ENCODE measurements around the gene CENPW.
A peak's percentile ranks its signal among the peaks of the same experiment; 100 is the strongest.

Gene CENPW

DNA sequence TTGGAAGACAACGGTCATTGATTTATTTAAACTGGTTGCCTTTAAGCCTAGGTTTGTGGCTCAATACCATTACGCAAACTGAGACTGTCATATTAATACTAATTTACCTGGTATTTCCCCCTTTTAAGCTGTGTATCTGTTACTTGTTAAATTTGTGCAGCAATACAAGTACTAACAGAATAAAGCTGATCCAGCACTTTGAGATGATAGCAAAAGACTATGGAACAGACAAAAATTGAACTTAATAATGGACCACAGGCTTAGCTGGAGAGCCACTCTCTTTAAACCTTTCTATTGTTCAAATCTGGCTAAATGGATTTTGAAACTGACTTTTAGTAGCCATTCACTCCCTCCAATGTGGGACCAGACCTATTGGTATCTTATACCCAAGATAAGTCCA lies 6.2 kb upstream of the CENPW start:
- Histone ChIP-seq H3K9me3 (ENCODE audit: control insufficient read depth in 2 of 2, low read length in 2 of 2) (no peaks in the 10 kb centered on the region), H3K27me3 (ENCODE audit: control insufficient read depth in 2 of 2, insufficient read depth in 2 of 2, low read length in 2 of 2) (no peaks in the 10 kb centered on the region), H3K27ac (ENCODE audit: low read depth in 2 of 2, low read length in 2 of 2) (no peak overlapping the region), H3K9ac (ENCODE audit: low read depth in 1 of 2, low read length in 2 of 2) (no peak overlapping the region), H3K36me3 (ENCODE audit: control insufficient read depth in 2 of 2, insufficient read depth in 2 of 2, low read length in 2 of 2) (no peaks in the 10 kb centered on the region), H3K4me3 (ENCODE audit: low read length in 2 of 2) (no peak overlapping the region), H3K4me1 (ENCODE audit: control insufficient read depth in 2 of 2, insufficient read depth in 2 of 2, low read length in 2 of 2) (no peaks in the 10 kb centered on the region)

DNA sequence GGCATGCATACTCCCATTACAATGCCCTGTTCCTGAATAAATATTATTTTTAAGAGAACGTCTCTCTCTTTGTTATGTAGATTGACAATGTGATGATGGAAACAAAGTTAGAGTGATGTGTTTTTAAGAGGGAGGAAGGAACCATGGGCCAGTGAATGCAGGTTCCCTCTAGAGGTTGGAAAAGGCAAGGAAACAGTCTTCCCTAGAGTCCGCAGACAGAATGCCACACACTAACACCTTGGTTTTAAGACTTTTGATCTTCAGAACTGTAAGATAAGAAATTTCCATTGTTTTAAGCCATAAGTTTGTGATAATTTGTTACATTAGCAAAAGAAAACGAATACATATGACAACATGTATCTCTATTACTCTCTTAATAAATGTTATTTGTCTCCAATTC lies 4.7 kb upstream of the CENPW start:
- Histone ChIP-seq H3K4me1 (ENCODE audit: control insufficient read depth in 2 of 2, insufficient read depth in 2 of 2, low read length in 2 of 2) (no peaks in the 10 kb centered on the region), H3K9me3 (ENCODE audit: control insufficient read depth in 2 of 2, low read length in 2 of 2) (no peaks in the 10 kb centered on the region), H3K36me3 (ENCODE audit: control insufficient read depth in 2 of 2, insufficient read depth in 2 of 2, low read length in 2 of 2) (no peaks in the 10 kb centered on the region), H3K27ac (ENCODE audit: low read depth in 2 of 2, low read length in 2 of 2) (no peak overlapping the region), H3K27me3 (ENCODE audit: control insufficient read depth in 2 of 2, insufficient read depth in 2 of 2, low read length in 2 of 2) (no peaks in the 10 kb centered on the region), H3K4me3 (ENCODE audit: low read length in 2 of 2) (no peak overlapping the region), H3K9ac (ENCODE audit: low read depth in 1 of 2, low read length in 2 of 2) (no peak overlapping the region)

DNA sequence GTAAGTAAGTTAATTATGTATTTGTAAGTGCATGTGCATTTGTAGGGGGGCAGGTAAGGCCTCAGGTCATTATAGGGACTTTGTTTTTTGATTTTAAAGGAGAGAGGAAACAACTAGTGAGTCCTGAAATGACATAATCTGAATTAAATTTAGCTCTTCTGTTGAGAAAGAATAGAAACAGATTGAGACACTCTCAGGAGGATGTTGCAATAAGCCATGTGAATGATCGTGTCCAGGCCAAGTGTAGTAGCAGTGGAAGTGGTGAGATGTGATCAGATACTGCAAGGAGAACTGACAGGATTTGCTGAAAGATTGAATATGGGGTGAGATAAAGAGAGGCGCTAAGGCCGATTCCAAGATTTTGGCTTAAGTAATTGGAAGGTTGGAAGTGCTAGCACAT lies 2.6 kb upstream of the CENPW start:
- Histone ChIP-seq H3K9ac (ENCODE audit: low read depth in 1 of 2, low read length in 2 of 2) (no peak overlapping the region), H3K36me3 (ENCODE audit: control insufficient read depth in 2 of 2, insufficient read depth in 2 of 2, low read length in 2 of 2) (no peaks in the 10 kb centered on the region), H3K27me3 (ENCODE audit: control insufficient read depth in 2 of 2, insufficient read depth in 2 of 2, low read length in 2 of 2) (no peaks in the 10 kb centered on the region), H3K9me3 (ENCODE audit: control insufficient read depth in 2 of 2, low read length in 2 of 2) (no peaks in the 10 kb centered on the region), H3K4me1 (ENCODE audit: control insufficient read depth in 2 of 2, insufficient read depth in 2 of 2, low read length in 2 of 2) (peaks cover 6 to 10% of the 10 kb centered on the region in 2 donors), H3K4me3 (ENCODE audit: low read length in 2 of 2) (no peak overlapping the region), H3K27ac (ENCODE audit: low read depth in 2 of 2, low read length in 2 of 2) (no peak overlapping the region)

DNA sequence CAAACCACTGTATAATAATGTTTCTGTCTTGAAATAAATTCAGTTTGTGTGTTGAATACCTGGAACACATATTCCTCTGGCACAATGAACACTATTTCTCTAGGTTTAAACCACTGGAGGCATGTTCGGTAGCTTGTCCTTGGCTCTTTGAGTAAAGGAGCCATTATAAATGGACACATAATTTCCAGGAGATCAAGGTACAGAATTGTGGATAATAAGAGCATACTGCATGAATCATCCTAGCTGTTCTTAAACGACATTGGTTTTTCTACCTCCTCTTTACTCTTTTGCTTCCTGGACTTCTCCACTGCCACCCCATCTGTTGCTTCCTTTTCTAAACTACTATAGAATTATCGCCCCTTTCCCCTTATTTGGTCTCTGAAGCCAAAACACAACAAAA lies 1.2 kb downstream of the CENPW start:
- Histone ChIP-seq H3K9ac (ENCODE audit: low read depth in 1 of 2, low read length in 2 of 2) (peak overlapping the region in 1 of 2 donors; percentile 65), H3K4me3 (ENCODE audit: low read length in 2 of 2) (peak overlapping the region; percentile 82 to 94), H3K4me1 (ENCODE audit: control insufficient read depth in 2 of 2, insufficient read depth in 2 of 2, low read length in 2 of 2) (peaks cover 6 to 10% of the 10 kb centered on the region in 2 donors), H3K27me3 (ENCODE audit: control insufficient read depth in 2 of 2, insufficient read depth in 2 of 2, low read length in 2 of 2) (no peaks in the 10 kb centered on the region), H3K9me3 (ENCODE audit: control insufficient read depth in 2 of 2, low read length in 2 of 2) (no peaks in the 10 kb centered on the region), H3K36me3 (ENCODE audit: control insufficient read depth in 2 of 2, insufficient read depth in 2 of 2, low read length in 2 of 2) (no peaks in the 10 kb centered on the region), H3K27ac (ENCODE audit: low read depth in 2 of 2, low read length in 2 of 2) (no peak overlapping the region)

DNA sequence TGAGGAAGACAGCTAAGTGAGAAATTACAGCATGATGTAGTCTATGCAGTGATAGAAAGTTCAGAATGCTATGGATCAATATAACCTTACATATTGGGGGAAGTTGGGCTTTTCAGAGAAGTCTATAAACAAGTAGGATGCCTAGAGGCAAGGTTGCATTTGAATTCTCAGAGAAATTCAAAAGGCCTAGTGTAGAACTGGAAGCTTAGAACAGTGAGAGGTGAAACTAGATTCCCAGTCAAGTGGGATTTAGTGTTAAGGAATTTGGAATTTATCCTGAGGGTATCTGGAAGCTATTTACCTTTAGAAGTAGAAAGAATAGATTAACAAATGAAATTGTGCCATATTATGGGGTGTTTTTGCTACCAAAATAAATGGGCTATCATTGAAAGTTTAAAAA lies 4.3 kb downstream of the CENPW start:
- H3K36me3 ChIP-seq (ENCODE audit: control insufficient read depth in 2 of 2, insufficient read depth in 2 of 2, low read length in 2 of 2), result no peaks in the 10 kb centered on the region
- no peak overlapping the region for H3K4me3 ChIP-seq (ENCODE audit: low read length in 2 of 2)
- no peaks in the 10 kb centered on the region for H3K27me3 ChIP-seq (ENCODE audit: control insufficient read depth in 2 of 2, insufficient read depth in 2 of 2, low read length in 2 of 2)
- no peak overlapping the region for H3K27ac ChIP-seq (ENCODE audit: low read depth in 2 of 2, low read length in 2 of 2)
- no peaks in the 10 kb centered on the region for H3K9me3 ChIP-seq (ENCODE audit: control insufficient read depth in 2 of 2, low read length in 2 of 2)
- H3K4me1 ChIP-seq (ENCODE audit: control insufficient read depth in 2 of 2, insufficient read depth in 2 of 2, low read length in 2 of 2), result peaks cover 6 to 10% of the 10 kb centered on the region in 2 donors
- H3K9ac ChIP-seq (ENCODE audit: low read depth in 1 of 2, low read length in 2 of 2), result no peak overlapping the region

DNA sequence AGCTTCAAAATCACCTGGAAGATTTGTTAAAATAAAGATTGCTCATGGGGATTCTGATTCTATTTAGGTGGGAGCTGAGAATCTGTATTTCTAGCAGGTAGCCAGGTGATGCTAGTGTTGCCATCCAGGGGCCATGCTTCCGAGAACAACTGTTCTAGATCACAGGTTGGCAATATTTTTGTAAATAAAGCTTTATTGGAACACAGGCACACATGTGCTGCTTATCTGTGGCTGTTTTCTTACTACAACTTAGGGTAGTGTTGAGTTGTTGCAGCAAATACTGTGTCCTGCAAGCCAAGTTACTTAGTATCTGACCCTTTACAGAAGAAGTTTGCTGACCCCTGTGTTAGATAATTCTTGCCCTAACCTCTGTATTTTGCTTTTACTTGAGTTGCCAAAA lies 12.0 kb downstream of the CENPW start:
- H3K4me3 ChIP-seq (ENCODE audit: low read length in 2 of 2), result no peak overlapping the region
- H3K36me3 ChIP-seq (ENCODE audit: control insufficient read depth in 2 of 2, insufficient read depth in 2 of 2, low read length in 2 of 2), result no peaks in the 10 kb centered on the region
- H3K27me3 ChIP-seq (ENCODE audit: control insufficient read depth in 2 of 2, insufficient read depth in 2 of 2, low read length in 2 of 2), result no peaks in the 10 kb centered on the region
- no peak overlapping the region for H3K9ac ChIP-seq (ENCODE audit: low read depth in 1 of 2, low read length in 2 of 2)
- no peaks in the 10 kb centered on the region for H3K9me3 ChIP-seq (ENCODE audit: control insufficient read depth in 2 of 2, low read length in 2 of 2)
- H3K27ac ChIP-seq (ENCODE audit: low read depth in 2 of 2, low read length in 2 of 2), result no peak overlapping the region
- H3K4me1 ChIP-seq (ENCODE audit: control insufficient read depth in 2 of 2, insufficient read depth in 2 of 2, low read length in 2 of 2), result no peaks in the 10 kb centered on the region

DNA sequence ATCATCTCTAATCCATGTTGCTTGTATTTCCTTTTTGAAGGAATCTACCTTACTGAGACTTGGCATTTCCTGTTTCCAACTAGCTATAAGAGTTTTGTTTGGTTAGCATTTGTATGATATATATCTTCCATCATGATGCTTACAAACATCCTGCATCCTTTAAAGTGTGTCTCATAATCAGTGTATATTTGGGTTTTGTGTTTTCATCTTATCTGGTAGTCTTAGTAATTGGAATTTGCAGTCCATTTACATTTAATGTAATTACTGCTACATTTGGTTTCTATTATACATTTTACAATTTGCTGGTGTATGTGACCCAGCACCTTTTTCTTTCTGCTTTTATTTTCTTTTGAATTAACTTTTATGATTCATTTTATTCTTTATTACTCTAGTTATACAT lies 12.6 kb downstream of the CENPW start:
- no peaks in the 10 kb centered on the region for H3K27me3 ChIP-seq (ENCODE audit: control insufficient read depth in 2 of 2, insufficient read depth in 2 of 2, low read length in 2 of 2)
- H3K9me3 ChIP-seq (ENCODE audit: control insufficient read depth in 2 of 2, low read length in 2 of 2), result no peaks in the 10 kb centered on the region
- no peak overlapping the region for H3K27ac ChIP-seq (ENCODE audit: low read depth in 2 of 2, low read length in 2 of 2)
- H3K36me3 ChIP-seq (ENCODE audit: control insufficient read depth in 2 of 2, insufficient read depth in 2 of 2, low read length in 2 of 2), result no peaks in the 10 kb centered on the region
- H3K4me3 ChIP-seq (ENCODE audit: low read length in 2 of 2), result no peak overlapping the region
- no peaks in the 10 kb centered on the region for H3K4me1 ChIP-seq (ENCODE audit: control insufficient read depth in 2 of 2, insufficient read depth in 2 of 2, low read length in 2 of 2)
- no peak overlapping the region for H3K9ac ChIP-seq (ENCODE audit: low read depth in 1 of 2, low read length in 2 of 2)

DNA sequence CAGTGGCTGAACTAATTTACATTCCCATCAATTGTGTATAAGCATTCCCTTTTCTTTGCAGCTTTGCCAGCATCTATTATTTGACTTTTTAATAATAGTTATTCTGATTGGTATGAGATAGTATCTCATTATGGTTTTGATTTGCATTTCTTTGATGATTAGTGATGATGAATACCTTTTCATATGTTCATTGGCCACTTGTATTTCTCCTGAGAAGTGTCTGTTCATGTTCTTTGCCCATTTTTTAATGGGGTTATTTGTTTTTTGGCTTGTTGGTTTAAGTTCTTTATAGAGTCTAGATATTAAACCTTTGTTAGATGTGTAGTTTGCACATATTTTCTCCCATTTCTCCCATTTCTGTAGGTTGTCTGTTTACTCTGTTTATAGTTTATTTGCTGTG lies 16.6 kb downstream of the CENPW start:
- H3K27me3 ChIP-seq (ENCODE audit: control insufficient read depth in 2 of 2, insufficient read depth in 2 of 2, low read length in 2 of 2), result no peaks in the 10 kb centered on the region
- no peaks in the 10 kb centered on the region for H3K4me1 ChIP-seq (ENCODE audit: control insufficient read depth in 2 of 2, insufficient read depth in 2 of 2, low read length in 2 of 2)
- H3K36me3 ChIP-seq (ENCODE audit: control insufficient read depth in 2 of 2, insufficient read depth in 2 of 2, low read length in 2 of 2), result no peaks in the 10 kb centered on the region
- no peak overlapping the region for H3K27ac ChIP-seq (ENCODE audit: low read depth in 2 of 2, low read length in 2 of 2)
- no peak overlapping the region for H3K9ac ChIP-seq (ENCODE audit: low read depth in 1 of 2, low read length in 2 of 2)
- H3K4me3 ChIP-seq (ENCODE audit: low read length in 2 of 2), result no peak overlapping the region
- H3K9me3 ChIP-seq (ENCODE audit: control insufficient read depth in 2 of 2, low read length in 2 of 2), result no peaks in the 10 kb centered on the region

DNA sequence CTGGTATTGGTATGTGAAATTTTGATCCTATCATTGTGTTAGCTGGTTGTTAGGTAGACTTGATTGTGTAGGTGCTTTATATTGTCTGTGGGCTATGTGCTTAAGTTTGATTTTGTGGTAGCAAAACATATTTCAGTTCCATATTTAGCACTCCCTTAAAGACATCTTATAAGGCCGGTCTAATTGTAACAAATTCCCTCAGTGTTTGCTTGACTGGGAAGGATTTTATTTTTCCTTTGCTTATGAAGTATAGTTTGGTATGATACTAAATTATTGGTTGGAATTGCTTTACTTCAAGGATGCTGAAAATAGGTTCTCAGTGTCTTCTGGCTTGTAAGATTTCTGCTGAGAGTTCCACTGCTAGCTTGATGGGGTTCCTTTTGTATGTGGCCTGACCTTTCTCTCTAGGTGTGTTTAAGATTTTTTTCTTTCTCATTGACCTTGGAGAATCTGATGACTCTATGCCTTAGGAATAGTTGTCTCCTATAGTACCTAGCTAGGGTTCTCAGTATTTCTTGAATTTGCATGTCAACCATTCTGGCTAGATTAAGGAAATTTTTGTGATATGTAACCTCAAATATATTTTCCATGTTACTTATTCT lies 20.1 kb downstream of the CENPW start:
- H3K4me1 ChIP-seq (ENCODE audit: control insufficient read depth in 2 of 2, insufficient read depth in 2 of 2, low read length in 2 of 2), result no peaks in the 10 kb centered on the region
- no peaks in the 10 kb centered on the region for H3K27me3 ChIP-seq (ENCODE audit: control insufficient read depth in 2 of 2, insufficient read depth in 2 of 2, low read length in 2 of 2)
- no peak overlapping the region for H3K4me3 ChIP-seq (ENCODE audit: low read length in 2 of 2)
- H3K9ac ChIP-seq (ENCODE audit: low read depth in 1 of 2, low read length in 2 of 2), result no peak overlapping the region
- no peaks in the 10 kb centered on the region for H3K36me3 ChIP-seq (ENCODE audit: control insufficient read depth in 2 of 2, insufficient read depth in 2 of 2, low read length in 2 of 2)
- no peaks in the 10 kb centered on the region for H3K9me3 ChIP-seq (ENCODE audit: control insufficient read depth in 2 of 2, low read length in 2 of 2)
- H3K27ac ChIP-seq (ENCODE audit: low read depth in 2 of 2, low read length in 2 of 2), result no peak overlapping the region

DNA sequence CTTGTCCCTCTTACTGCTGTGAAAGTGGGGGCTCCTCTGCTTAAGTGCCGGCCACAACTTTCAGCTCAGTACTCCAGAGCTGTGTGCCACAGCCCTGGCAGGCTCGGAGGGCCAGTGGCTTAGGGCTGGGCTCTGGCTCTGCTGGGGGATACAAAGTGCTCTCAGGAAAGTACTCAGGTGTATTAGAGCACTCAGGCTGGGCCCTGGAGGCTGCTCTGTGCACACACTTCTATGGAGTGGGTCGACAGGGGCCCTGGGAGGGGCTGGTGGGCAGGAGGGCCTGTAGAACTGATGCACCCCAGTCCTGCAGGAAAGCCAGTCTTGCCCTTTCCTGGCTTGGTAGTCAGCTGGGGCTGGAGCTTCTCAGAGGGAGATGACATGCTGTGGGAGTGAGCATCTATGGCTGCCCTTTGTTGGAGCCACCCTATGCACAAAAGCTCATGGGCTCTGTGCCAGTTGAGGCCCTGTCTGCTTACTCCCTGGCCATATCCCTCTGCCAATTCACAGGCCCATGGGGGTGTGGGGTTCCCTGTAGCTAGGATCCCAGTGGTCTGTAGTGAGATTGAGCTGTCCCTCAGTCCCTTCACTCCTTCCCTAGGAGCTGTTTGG lies 22.0 kb downstream of the CENPW start:
- Histone ChIP-seq H3K36me3 (ENCODE audit: control insufficient read depth in 2 of 2, insufficient read depth in 2 of 2, low read length in 2 of 2) (no peaks in the 10 kb centered on the region), H3K4me1 (ENCODE audit: control insufficient read depth in 2 of 2, insufficient read depth in 2 of 2, low read length in 2 of 2) (no peaks in the 10 kb centered on the region), H3K4me3 (ENCODE audit: low read length in 2 of 2) (no peak overlapping the region), H3K27me3 (ENCODE audit: control insufficient read depth in 2 of 2, insufficient read depth in 2 of 2, low read length in 2 of 2) (no peaks in the 10 kb centered on the region), H3K9me3 (ENCODE audit: control insufficient read depth in 2 of 2, low read length in 2 of 2) (no peaks in the 10 kb centered on the region), H3K9ac (ENCODE audit: low read depth in 1 of 2, low read length in 2 of 2) (no peak overlapping the region), H3K27ac (ENCODE audit: low read depth in 2 of 2, low read length in 2 of 2) (no peak overlapping the region)

Data from mucosa of rectum (tissue), 2 donors.